GM19467 (cell line): ENCODE results near the gene DCT.

ENCODE experiments used
- ATAC-seq: cut with Tn5 transposase; IDR thresholded peaks from one replicate; pipeline ENCODE4 v1.9.1; 2021; ENCODE audit warnings: mild to moderate bottlenecking, moderate library complexity; ENCODE audit not compliant: unreplicated experiment

DCT gene

GRCh38 chr13:94454906-94455305 lies 24.6 kb downstream of the DCT start:
- no peak for ATAC-seq

GRCh38 chr13:94454334-94454733 lies 25.1 kb downstream of the DCT start:
- no peak for ATAC-seq

- ATAC-seq, result no peak
Measured at GRCh38 chr13:94444826-94445225, 34.7 kb downstream of the DCT start.

- peak; percentile 61 for ATAC-seq
Measured at GRCh38 chr13:94435604-94436226, 43.8 kb downstream of the DCT start.

- no peak for ATAC-seq
Measured at GRCh38 chr13:94433055-94433961, 46.2 kb downstream of the DCT start.

DNA sequence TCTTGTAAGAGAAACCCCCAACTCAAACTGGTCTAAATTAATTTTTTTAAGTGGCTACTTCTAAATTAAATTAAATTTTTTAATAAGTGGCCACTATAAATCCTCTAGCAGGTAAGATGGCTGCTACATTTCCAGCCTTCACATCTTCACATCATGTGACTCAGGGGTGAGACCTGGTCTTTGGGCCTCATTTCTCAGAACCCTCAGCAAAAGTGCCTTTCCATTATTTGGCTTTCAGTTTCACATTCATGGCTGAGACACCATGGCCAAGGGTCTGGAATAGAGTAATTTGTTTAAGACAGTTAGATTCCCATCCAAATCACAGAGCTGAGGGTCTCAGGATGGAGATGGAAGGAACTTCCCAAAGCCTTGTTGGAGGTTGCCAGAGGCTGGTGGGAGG lies 47.5 kb downstream of the DCT start:
- no peak for ATAC-seq

DNA sequence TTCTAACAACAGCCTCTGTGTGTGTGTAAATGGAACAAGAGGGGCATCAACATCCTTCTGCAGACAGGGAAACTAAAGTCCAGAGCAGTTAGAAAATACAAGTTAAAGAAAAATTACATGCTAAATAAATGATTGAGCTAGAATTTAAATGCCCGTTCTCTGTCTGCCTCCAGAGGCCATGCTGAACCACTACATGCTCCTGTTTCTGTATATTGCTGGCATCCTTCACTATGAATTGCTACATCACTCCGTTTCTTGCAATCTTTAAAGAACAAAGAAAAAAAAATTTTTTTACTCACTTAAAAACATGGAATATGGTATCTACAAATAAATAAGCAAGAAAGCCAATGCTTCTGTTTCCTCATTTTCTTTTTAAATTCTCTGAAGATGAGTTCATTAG lies 47.9 kb downstream of the DCT start:
- ATAC-seq, result no peak

DNA sequence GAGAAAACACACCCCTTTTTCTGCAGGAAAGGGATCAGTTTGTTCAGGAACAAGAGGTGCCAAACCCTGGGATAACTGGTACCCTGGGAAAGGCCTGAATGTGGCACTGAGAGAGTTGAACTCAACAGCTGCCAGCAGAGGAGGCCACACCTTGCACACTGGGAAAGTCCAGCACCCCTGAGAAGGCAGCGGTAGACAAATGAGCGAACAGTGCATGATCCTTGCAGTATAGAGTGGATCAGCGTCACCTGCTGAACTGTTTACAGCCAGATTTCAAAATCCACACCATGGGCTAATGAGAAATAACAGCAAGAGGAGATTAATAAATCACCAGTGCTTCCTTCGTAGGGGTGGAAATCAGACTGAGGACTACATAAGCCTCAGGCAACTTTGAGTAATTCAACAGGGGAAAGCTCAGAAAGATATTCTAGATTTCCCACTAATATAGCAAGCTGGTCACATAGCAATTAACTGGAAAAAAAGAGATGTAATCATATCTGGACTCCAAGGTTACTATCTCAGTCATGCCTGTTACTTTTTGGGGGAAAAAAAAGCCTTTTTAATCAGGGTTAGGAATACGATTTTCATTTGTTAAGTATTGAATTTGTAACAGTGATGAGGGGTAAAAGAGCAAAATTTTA lies 52.0 kb downstream of the DCT start:
- no peak for ATAC-seq

DNA sequence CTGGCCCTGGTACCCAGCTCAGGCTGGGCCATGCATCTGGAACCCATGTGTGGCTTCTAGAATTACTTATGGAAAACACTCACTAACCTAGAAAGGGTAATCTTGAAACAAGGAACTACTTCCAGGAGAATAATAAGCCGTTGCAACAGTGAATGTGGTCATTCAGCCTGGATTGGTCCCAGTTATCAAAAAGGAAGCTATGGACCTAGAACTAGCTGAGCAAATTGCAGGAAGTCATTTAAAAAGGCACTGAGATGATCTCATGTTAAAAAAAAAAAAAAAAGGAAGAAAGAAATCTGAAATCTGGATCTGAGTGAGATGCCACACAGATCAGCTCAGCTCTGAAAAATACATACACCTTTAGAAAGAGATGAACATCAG lies 59.6 kb downstream of the DCT start:
- ATAC-seq, result no peak

- ATAC-seq, result peak; percentile 48
Measured at GRCh38 chr13:94419304-94419924, 60.1 kb downstream of the DCT start.

DNA sequence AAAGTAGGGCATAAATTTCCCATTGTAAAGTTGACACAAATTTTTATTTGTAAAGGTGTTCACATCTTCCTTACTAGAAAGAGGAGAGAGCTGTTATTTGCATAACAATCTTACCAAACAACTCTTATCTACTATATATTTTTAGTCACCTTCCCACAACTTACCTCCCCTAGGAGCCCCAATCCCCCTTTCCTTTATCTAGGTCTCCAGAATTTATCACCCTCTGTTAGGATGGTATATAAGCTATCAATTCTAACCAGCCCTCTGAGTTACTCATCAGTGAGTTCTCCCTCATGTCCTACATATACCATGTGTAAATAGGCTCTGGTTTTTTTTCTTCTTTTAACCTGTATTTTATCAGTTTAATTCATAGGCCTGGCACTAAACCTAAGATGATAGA lies 62.2 kb downstream of the DCT start:
- ATAC-seq, result no peak

GRCh38 chr13:94416454-94417080 lies 62.9 kb downstream of the DCT start:
- no peak for ATAC-seq

GRCh38 chr13:94415500-94416237 lies 63.8 kb downstream of the DCT start:
- no peak for ATAC-seq

GRCh38 chr13:94414708-94415107 lies 64.8 kb downstream of the DCT start:
- no peak for ATAC-seq

DNA sequence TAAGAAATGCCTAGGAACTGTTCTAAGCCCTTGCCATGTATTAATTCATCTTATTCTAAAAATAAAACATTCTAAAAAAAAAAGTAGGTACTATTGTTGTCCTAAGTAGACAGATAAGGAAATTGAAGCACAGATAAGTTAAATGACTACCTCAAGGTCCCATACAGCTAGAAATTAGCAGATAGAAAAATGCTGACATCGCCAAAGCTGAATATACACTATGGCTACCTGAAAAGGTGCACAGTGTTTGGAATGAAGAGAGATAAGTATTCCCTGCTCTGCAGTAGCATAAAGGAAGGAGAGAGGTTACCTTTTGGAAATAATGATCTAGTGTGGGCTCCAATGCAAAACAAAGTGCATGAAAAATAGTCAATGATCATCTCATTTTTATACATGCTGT lies 65.3 kb downstream of the DCT start:
- ATAC-seq, result no peak

DNA sequence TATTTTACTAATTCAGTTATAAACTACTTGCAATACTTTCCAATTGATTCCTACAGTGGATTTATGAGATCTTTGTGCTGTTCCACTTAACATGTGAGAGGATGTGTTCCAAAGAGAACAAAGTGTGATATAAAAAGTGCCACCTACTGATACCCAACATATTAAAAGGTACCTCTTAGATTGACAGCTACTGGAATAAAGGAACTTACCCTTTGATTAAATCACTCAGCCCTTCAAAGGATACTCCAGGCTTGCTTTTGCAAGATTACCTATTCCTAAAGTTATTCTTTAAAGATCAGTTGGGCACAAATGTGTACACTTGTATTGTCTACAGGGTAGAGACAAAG lies 65.9 kb downstream of the DCT start:
- ATAC-seq, result no peak

- no peak for ATAC-seq
Measured at GRCh38 chr13:94412870-94413597, 66.4 kb downstream of the DCT start.

DNA sequence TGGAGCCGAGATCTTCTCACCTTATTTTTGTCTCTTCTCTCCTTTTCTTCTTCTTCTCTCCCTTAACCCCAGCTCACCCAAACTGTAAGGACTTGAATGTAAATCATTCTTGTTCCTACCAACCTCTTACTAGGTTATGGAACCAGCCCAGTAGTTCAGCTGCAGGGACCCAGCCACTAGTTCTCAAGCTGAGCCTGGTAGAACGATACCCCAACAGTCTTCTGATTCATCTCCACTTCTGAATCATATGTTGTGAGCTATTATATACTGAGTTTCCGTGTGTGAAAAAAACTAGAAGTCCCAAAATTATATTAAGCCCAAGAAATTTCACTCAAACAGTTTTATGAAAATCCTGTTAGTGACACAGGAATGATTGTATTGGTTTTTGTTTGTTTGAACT lies 67.7 kb downstream of the DCT start:
- no peak for ATAC-seq

DNA sequence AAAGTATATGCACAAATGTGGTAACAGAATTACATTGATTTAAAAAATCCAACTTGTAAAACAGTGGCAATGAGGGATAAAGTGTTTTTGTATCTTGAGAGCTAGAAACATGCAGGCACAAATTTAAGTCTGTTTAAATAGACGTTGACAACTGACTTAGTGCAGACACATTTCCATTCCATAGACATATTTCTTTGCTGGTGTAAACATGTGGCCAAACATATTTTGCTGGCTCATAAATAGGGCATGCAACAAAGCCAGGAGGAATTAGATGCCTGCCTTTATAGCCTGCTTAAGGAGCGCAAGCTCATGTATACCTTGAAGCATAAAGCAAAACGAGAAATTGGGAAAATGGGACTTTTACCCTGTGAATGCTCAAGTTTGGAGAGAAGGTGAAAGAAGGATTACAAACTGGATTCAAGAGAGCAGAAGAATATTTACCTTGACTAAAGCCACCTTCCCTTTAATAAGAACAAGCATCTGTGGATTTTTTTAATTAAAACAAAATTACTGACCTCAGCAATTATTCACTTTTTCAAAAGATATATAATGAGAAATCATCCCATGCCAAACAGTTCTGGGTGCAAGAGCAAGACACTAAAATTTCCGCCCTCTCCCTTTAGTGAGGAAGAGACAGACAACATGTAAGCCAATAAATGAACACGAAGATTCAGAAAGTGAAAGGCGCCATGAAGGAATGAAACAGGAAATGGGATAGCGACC lies 71.0 kb downstream of the DCT start:
- ATAC-seq, result no peak
